WERI-Rb-1 (cell line): ENCODE results near the gene NR6A1.
"Not testable (repeated sequence)": the region's sequence is repeated elsewhere in the genome, so short reads cannot be mapped to it uniquely, and the experiment has no call there.

Experiments
- DNase-seq: peaks from one replicate; pipeline ENCODE4 v3.0.0-alpha.2; 2020
- H3K27ac ChIP-seq: fragments of 250-450 bp; sonication (Bioruptor Pico); 2 replicates; pipeline ENCODE4 v1.5.1; 2020; ENCODE audit warnings: mild to moderate bottlenecking, moderate library complexity
- H3K27me3 ChIP-seq: fragments of 250-450 bp; sonication (Bioruptor Pico); 2 replicates; pipeline ENCODE4 v1.5.1; 2021; ENCODE audit warnings: mild to moderate bottlenecking, low read depth, moderate library complexity; ENCODE audit not compliant: insufficient read depth, severe bottlenecking
- H3K36me3 ChIP-seq: fragments of 250-450 bp; sonication (Bioruptor Pico); 2 replicates; pipeline ENCODE4 v1.5.1; 2020; ENCODE audit warnings: mild to moderate bottlenecking, moderate library complexity
- H3K4me3 ChIP-seq: 2 replicates; pipeline ENCODE4 v1.5.1; 2011; ENCODE audit warnings: low read depth, mild to moderate bottlenecking, control low read depth, low read length
- H3K9me3 ChIP-seq: fragments of 250-450 bp; sonication (Bioruptor Pico); 2 replicates; pipeline ENCODE4 v1.5.1; 2021; ENCODE audit warnings: mild to moderate bottlenecking, moderate library complexity; ENCODE audit not compliant: severe bottlenecking
- CTCF ChIP-seq: IDR thresholded peaks from 2 replicates; pipeline ENCODE4 v1.5.1; 2011; ENCODE audit warnings: low read depth, mild to moderate bottlenecking, control low read depth, inconsistent platforms, low read length

NR6A1 gene

GRCh38 chr9:124776954-124777648 is 6.0 kb upstream of the NR6A1 start, which contains the start of gene OLFML2A:
Gene OLFML2A, plus strand, starts transcription at chr9:124777133. Its CDS starts 138 bp downstream, at chr9:124777271.
- Histone ChIP-seq H3K27me3 (no peaks in the 10 kb centered on the region), H3K4me3 (peak within 1 kb of the TSS; percentile 63), H3K36me3 (no peaks in the 10 kb centered on the region; the same call in 1 of the 2 replicates), H3K9me3 (no peaks in the 10 kb centered on the region), H3K27ac (peak within 1 kb of the TSS; percentile 58)
- DNase-seq: peak; percentile 78
- peak; percentile 81 for TF ChIP-seq CTCF

- Histone ChIP-seq H3K27me3 (no peaks in the 10 kb centered on the region), H3K27ac (no peak overlapping the region), H3K36me3 (no peaks in the 10 kb centered on the region; the same call in 1 of the 2 replicates), H3K4me3 (peak overlapping the region; percentile 63), H3K9me3 (no peaks in the 10 kb centered on the region)
- TF ChIP-seq CTCF: no peak
- DNase-seq: no peak
These were observed 5.5 kb upstream of the NR6A1 start for GRCh38 chr9:124776618-124776953.

- no peaks in the 10 kb centered on the region for H3K27me3 ChIP-seq
- H3K4me3 ChIP-seq: no peak overlapping the region
- H3K9me3 ChIP-seq: no peaks in the 10 kb centered on the region
- H3K27ac ChIP-seq: peak overlapping the region; percentile 0
- TF ChIP-seq CTCF: peak; percentile 97
- peak; percentile 93 for DNase-seq
- H3K36me3 ChIP-seq: peaks cover 2% of the 10 kb centered on the region; the same call in 1 of the 2 replicates
These were observed 3.2 kb upstream of the NR6A1 start for GRCh38 chr9:124774129-124774978.

DNA sequence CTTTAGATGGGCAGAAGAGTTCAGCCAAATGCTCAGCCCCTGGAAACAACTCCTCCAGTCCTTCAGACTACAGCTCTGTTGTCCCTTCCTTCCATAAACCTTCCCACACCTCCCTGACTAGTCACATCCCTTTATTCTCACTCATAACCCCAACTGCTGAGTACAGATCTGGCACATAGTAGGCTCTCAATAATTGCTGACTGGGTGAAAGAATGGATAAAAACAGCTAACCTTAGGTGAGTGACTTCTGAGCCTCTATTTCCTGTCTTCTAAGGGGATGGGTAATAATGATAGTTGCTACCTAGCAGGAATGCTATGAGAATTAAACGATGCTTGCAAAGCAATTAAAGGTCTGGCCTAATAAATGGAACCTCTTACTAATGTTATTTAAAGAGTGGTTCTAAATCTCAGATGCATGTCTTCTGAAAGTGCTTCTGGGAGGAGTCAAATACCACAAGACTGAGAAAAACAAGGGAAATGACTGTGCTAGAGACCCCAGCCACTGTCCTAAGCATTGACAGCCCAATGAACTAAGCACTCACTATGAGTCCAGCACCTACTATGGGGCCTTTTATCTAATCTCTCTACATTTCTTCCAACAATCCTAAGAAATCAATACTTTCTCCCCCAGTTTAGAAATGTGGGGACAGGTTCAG is 2.5 kb upstream of the NR6A1 start:
- no peak overlapping the region for H3K4me3 ChIP-seq
- no peak overlapping the region for H3K27ac ChIP-seq
- no peak for DNase-seq
- no peaks in the 10 kb centered on the region for H3K9me3 ChIP-seq
- H3K36me3 ChIP-seq: peaks cover 2% of the 10 kb centered on the region; the same call in 1 of the 2 replicates
- no peak for TF ChIP-seq CTCF
- H3K27me3 ChIP-seq: no peaks in the 10 kb centered on the region

DNA sequence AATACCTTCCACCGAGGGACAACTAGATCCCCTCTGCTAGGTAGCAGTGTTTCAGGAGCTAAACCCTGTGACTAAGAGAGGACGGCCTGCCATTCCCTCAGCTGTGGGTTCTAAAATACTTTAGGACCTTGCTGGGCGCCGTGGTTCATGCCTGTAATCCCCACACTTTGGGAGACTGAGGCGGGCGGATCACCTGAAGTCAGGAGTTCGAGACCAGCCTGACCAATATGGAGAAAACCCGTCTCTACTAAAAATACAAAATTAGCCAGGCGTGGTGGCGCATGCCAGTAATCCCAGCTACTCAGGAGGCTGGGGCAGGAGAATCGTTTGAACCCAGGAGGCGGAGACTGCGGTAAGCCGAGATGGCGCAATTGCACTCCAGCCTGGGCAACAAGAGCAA is 1.8 kb upstream of the NR6A1 start:
- DNase-seq, H3K27me3 ChIP-seq, H3K36me3 ChIP-seq, H3K4me3 ChIP-seq, H3K9me3 ChIP-seq, H3K27ac ChIP-seq: not testable (repeated sequence)
